Measurements from ENCODE around the gene PDCD5. TPM values are rescaled to one million over a fixed set of nuclear protein-coding genes. Genes with fewer than 3 reads are reported as not detected.

The PDCD5 gene
- total and polyA plus RNA-seq, 2 donors (not counting 3 experiments of a cell fraction or from before 2014, with no cell fraction given) = 51.7 to 154 TPM

- DNase-seq (ENCODE audit: low read depth, low spot score) = no peak
- intact Hi-C loops (cut with micrococcal nuclease) = no loop called here
- Histone ChIP-seq H3K9ac (replicated peaks; ENCODE audit: extremely low read depth, insufficient read depth, low read length) (no peak overlapping the region), H3K4me3 (replicated peaks in 1 of 3; ENCODE audit: insufficient read depth in 1 of 3, low read depth in 1 of 3, low read length in 3 of 3) (no peak overlapping the region), H3K4me1 (ENCODE audit: control insufficient read depth, extremely low read depth, insufficient read depth, low read length) (no peaks in the 10 kb centered on the region), H3K27me3 (ENCODE audit: control insufficient read depth in 2 of 2, insufficient read depth in 2 of 2, low read length in 2 of 2) (no peaks in the 10 kb centered on the region), H4K20me1 (replicated peaks; ENCODE audit: control insufficient read depth, extremely low read depth, insufficient read depth, low read length) (no peaks in the 10 kb centered on the region), H3K4me2 (ENCODE audit: insufficient read depth, low read length) (no peak overlapping the region), H2AFZ (ENCODE audit: low read depth, low read length) (no peak overlapping the region), H3K9me3 (replicated peaks; ENCODE audit: control insufficient read depth, insufficient read depth, low read length) (no peaks in the 10 kb centered on the region), H3K79me2 (ENCODE audit: control insufficient read depth, insufficient read depth, low read length) (no peaks in the 10 kb centered on the region), H3K27ac (ENCODE audit: insufficient read depth, low read depth, low read length) (no peak overlapping the region), H3K9me1 (replicated peaks; ENCODE audit: control insufficient read depth, extremely low read depth, insufficient read depth, low read length) (no peaks in the 10 kb centered on the region), H3K36me3 (ENCODE audit: control insufficient read depth in 2 of 2, extremely low read depth in 1 of 2, insufficient read depth in 2 of 2, low read length in 2 of 2) (peaks cover 5 to 34% of the 10 kb centered on the region in 2 experiments)
- CTCF ChIA-PET = no interaction called here
- no TSS peak for BruUV-seq (replicated peaks)
- TF ChIP-seq JUN (IDR thresholded peaks at IDR 0.05; ENCODE audit: borderline replicate concordance, insufficient read depth, insufficient read length, low read depth) (no peak), POLR2AphosphoS5 (IDR thresholded peaks at IDR 0.05; ENCODE audit: insufficient read depth, low read depth, low read length) (no peak), FOS (IDR thresholded peaks at IDR 0.05; ENCODE audit: borderline replicate concordance, insufficient read depth, low read length) (no peak), MYC (IDR thresholded peaks at IDR 0.05; ENCODE audit: low read depth, low read length) (no peak), GATA2 (IDR thresholded peaks at IDR 0.05; ENCODE audit: insufficient read depth, insufficient read length, low read depth, low read length) (no peak), POLR2A (IDR thresholded peaks at IDR 0.05; ENCODE audit: low read depth, low read length) (no peak), EZH2 (IDR thresholded peaks at IDR 0.05; ENCODE audit: borderline replicate concordance, low read depth, low read length, severe bottlenecking) (no peak), CTCF (IDR thresholded peaks at IDR 0.05; ENCODE audit: extremely low read depth in 1 of 2, insufficient read depth in 1 of 2, low read depth in 1 of 2, low read length in 2 of 2) (no peak), MAX (IDR thresholded peaks at IDR 0.05; ENCODE audit: insufficient read depth, insufficient read length) (no peak)
- POLR2A ChIA-PET = no interaction called here
- dilution Hi-C loops (cut with MboI; ENCODE audit: extremely low pct_ligation_motif_present, low sequenced_read_pairs) = no loop called here
- FAIRE-seq = no peak
Observed at GRCh38 chr19:32627714-32628270, 46.8 kb downstream of the PDCD5 start.
